ENCODE data around the gene EDIL3.

EDIL3 gene

DNA sequence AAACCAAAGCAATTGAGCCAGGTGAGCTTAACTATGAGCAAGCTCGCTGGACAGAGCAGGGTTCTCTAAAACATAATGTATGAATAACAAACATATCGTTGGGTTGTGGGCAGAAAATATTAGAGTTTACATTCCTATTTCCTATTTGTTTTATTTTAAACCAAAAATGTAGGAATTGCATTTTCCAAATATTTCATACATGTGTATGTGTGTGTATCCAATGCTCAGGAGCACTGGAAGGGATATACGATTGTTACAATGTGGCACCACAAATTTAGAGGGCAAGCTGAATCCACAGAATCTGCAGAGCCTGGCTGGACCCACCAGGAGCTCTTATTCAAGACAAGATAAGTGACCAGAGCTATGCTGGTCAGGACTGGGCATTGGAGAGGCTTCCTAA is 338.7 kb downstream of the EDIL3 start:
- Histone ChIP-seq H3K9me3 (ENCODE audit: low read length) (no peaks in the 10 kb centered on the region), H4K20me1 (ENCODE audit: insufficient read depth, low read length) (no peaks in the 10 kb centered on the region), H3K27me3 (ENCODE audit: insufficient read depth, low read length) (no peaks in the 10 kb centered on the region), H3K9me2 (ENCODE audit: low read depth, low read length) (no peaks in the 10 kb centered on the region), H3K27ac (ENCODE audit: low read depth, low read length, poor library complexity, severe bottlenecking) (no peak overlapping the region), H3K9ac (ENCODE audit: low read length) (no peak overlapping the region), H3K4me2 (ENCODE audit: low read length) (no peak overlapping the region), H3K79me2 (ENCODE audit: insufficient read depth, low read length) (no peaks in the 10 kb centered on the region), H3K36me3 (ENCODE audit: insufficient read depth, low read length) (no peaks in the 10 kb centered on the region), H3K4me3 (ENCODE audit: low read depth, low read length, poor library complexity, severe bottlenecking) (no peak overlapping the region), H2AFZ (ENCODE audit: low read length) (no peak overlapping the region), H3K4me1 (ENCODE audit: insufficient read depth, low read length, severe bottlenecking) (no peaks in the 10 kb centered on the region), H3F3A (ENCODE audit: insufficient read depth, low read length) (no peaks in the 10 kb centered on the region)
- TF ChIP-seq, protein P1, sequence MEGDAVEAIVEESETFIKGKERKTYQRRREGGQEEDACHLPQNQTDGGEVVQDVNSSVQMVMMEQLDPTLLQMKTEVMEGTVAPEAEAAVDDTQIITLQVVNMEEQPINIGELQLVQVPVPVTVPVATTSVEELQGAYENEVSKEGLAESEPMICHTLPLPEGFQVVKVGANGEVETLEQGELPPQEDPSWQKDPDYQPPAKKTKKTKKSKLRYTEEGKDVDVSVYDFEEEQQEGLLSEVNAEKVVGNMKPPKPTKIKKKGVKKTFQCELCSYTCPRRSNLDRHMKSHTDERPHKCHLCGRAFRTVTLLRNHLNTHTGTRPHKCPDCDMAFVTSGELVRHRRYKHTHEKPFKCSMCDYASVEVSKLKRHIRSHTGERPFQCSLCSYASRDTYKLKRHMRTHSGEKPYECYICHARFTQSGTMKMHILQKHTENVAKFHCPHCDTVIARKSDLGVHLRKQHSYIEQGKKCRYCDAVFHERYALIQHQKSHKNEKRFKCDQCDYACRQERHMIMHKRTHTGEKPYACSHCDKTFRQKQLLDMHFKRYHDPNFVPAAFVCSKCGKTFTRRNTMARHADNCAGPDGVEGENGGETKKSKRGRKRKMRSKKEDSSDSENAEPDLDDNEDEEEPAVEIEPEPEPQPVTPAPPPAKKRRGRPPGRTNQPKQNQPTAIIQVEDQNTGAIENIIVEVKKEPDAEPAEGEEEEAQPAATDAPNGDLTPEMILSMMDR (IDR thresholded peaks at IDR 0.05; ENCODE audit: low read length): no peak
- TF ChIP-seq EZH2 (IDR thresholded peaks at IDR 0.05; ENCODE audit: borderline replicate concordance, low read length): no peak

DNA sequence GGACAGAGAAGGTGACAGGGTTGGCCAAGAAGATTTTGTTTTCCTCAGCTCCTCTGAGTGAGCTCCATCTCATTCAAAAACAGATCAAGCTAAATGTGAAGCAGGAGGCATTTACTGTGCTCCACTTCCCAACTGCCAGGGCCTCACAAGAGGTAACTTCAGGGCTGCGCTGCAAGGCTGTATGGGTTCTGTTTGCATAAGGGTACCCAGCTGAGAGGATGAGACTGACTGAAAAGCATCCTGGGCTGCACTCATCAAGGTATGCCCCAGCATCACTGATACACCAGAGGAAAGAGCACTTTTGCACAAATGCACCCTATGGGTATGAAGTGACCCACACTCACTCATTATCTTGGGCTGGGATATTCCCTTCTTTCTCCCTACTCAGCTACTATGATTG is 347.8 kb downstream of the EDIL3 start:
- Histone ChIP-seq H3K79me2 (ENCODE audit: insufficient read depth, low read length) (no peaks in the 10 kb centered on the region), H3K27ac (ENCODE audit: low read depth, low read length, poor library complexity, severe bottlenecking) (no peak overlapping the region), H3K27me3 (ENCODE audit: insufficient read depth, low read length) (no peaks in the 10 kb centered on the region), H3K36me3 (ENCODE audit: insufficient read depth, low read length) (no peaks in the 10 kb centered on the region), H3K9ac (ENCODE audit: low read length) (no peak overlapping the region), H3F3A (ENCODE audit: insufficient read depth, low read length) (no peaks in the 10 kb centered on the region), H3K4me3 (ENCODE audit: low read depth, low read length, poor library complexity, severe bottlenecking) (no peak overlapping the region), H3K9me2 (ENCODE audit: low read depth, low read length) (no peaks in the 10 kb centered on the region), H2AFZ (ENCODE audit: low read length) (no peak overlapping the region), H3K4me1 (ENCODE audit: insufficient read depth, low read length, severe bottlenecking) (no peaks in the 10 kb centered on the region), H3K9me3 (ENCODE audit: low read length) (no peaks in the 10 kb centered on the region), H4K20me1 (ENCODE audit: insufficient read depth, low read length) (no peaks in the 10 kb centered on the region), H3K4me2 (ENCODE audit: low read length) (no peak overlapping the region)
- TF ChIP-seq, protein P1 (IDR thresholded peaks at IDR 0.05; ENCODE audit: low read length): no peak
- TF ChIP-seq EZH2 (IDR thresholded peaks at IDR 0.05; ENCODE audit: borderline replicate concordance, low read length): no peak

DNA sequence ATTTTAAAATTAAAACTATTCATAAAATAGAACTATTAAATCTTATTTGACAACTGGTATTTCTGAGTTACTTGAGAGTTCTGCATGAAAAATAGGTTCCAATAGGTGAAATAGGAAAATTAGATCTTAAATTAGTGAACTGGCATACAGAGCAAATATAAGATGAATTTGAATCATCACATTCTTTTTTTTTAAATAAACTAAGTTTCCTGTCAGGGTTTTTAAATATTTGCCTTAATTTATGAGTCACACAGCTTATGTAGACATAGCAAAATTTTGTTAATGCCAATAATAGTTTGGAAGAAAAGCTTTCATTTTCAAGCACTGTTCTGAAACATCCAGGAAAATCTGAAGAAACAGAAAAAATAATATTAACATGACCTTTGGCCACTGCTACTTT is 352.4 kb downstream of the EDIL3 start:
- Histone ChIP-seq H2AFZ (ENCODE audit: low read length) (no peak overlapping the region), H3F3A (ENCODE audit: insufficient read depth, low read length) (no peaks in the 10 kb centered on the region), H3K27me3 (ENCODE audit: insufficient read depth, low read length) (no peaks in the 10 kb centered on the region), H3K4me1 (ENCODE audit: insufficient read depth, low read length, severe bottlenecking) (no peaks in the 10 kb centered on the region), H3K4me3 (ENCODE audit: low read depth, low read length, poor library complexity, severe bottlenecking) (no peak overlapping the region), H3K9me3 (ENCODE audit: low read length) (no peaks in the 10 kb centered on the region), H4K20me1 (ENCODE audit: insufficient read depth, low read length) (no peaks in the 10 kb centered on the region), H3K27ac (ENCODE audit: low read depth, low read length, poor library complexity, severe bottlenecking) (no peak overlapping the region), H3K4me2 (ENCODE audit: low read length) (no peak overlapping the region), H3K9ac (ENCODE audit: low read length) (no peak overlapping the region), H3K9me2 (ENCODE audit: low read depth, low read length) (no peaks in the 10 kb centered on the region), H3K79me2 (ENCODE audit: insufficient read depth, low read length) (no peaks in the 10 kb centered on the region), H3K36me3 (ENCODE audit: insufficient read depth, low read length) (no peaks in the 10 kb centered on the region)
- TF ChIP-seq, protein P1 (IDR thresholded peaks at IDR 0.05; ENCODE audit: low read length): no peak
- TF ChIP-seq EZH2 (IDR thresholded peaks at IDR 0.05; ENCODE audit: borderline replicate concordance, low read length): no peak

Data from OCI-LY1 (cell line).